K562 (cell line): ENCODE measurements around the gene STK11. TPM values are rescaled to one million over a fixed set of nuclear protein-coding genes. Genes with fewer than 3 reads are reported as not detected.

Experiments
- ATAC-seq: fragments of 200-7000 bp; cut with Tn5 transposase; 3 replicates; pipeline ENCODE4 v1.9.1; 2020; ENCODE audit warnings: moderate library complexity
- BruUV-seq: library from RNA; stranded (reverse); fragments of 400-500 nt; replicated peaks from 2 replicates; lab custom pipeline; 2021; lab: Mats Ljungman, UMichigan
- CTCF ChIA-PET: fragments of 300-600 bp; formaldehyde crosslinking; extraction: SDS; loops from one replicate; lab custom pipeline; 2021; ENCODE audit warnings: low intra/inter-chr PET ratio; lab: Yijun Ruan, JAX
- POLR2A ChIA-PET: fragments of 300-600, 350-650 bp; sonication (Branson Sonifier 250); formaldehyde crosslinking; extraction: SDS; loops from one replicate; lab custom pipeline; 2021; ENCODE audit warnings: antibody characterized with exemption, inconsistent platforms; lab: Yijun Ruan, JAX
- DNase-seq, 4 experiments: peaks; one replicate each; pipeline versions ENCODE4 v3.0.0 to v3.0.0-alpha.2; 2011 to 2018; ENCODE audit warnings: low spot score in 3 of 4, mixed read lengths in 3 of 4; ENCODE audit errors: extremely low read depth in 1 of 4
- FAIRE-seq: peaks from 2 replicates; lab custom pipeline; 2011; peaks lifted over from hg19 to GRCh38; lab: Jason Lieb, UNC
- H2AFZ ChIP-seq: 2 replicates; pipeline ENCODE4 v1.6.0; 2011; ENCODE audit warnings: low read depth, low read length, control low read depth, inconsistent platforms
- H3K27ac ChIP-seq: fragments of 200-600 bp; 3 replicates; pipeline ENCODE4 v1.8.0; 2011; ENCODE audit warnings: low read depth, mild to moderate bottlenecking, control low read depth, inconsistent platforms, low read length, moderate library complexity, mixed read lengths; ENCODE audit errors: extremely low read depth
- H3K27me3 ChIP-seq, 2 experiments: fragments of 300-600 bp in 1 of 2; 2 replicates in 1 of 2; 3 replicates in 1 of 2; pipeline versions ENCODE4 v1.6.0 to v1.8.0; 2011; ENCODE audit warnings: inconsistent platforms in 2 of 2, low read length in 2 of 2, mild to moderate bottlenecking in 1 of 2, mixed read lengths in 1 of 2, moderate library complexity in 1 of 2; ENCODE audit not compliant: control insufficient read depth in 2 of 2, insufficient read depth in 2 of 2
- H3K36me3 ChIP-seq: fragments of 300-600 bp; 3 replicates; pipeline ENCODE4 v1.8.0; 2011; ENCODE audit warnings: mild to moderate bottlenecking, low read length, inconsistent platforms; ENCODE audit not compliant: control insufficient read depth, insufficient read depth
- H3K4me1 ChIP-seq, 2 experiments: fragments of 200-600 bp in 1 of 2; replicated peaks in 1 of 2; 2 replicates in 1 of 2; 3 replicates in 1 of 2; pipeline versions ENCODE4 v1.5.1 to v1.8.0; 2011; ENCODE audit warnings: inconsistent platforms in 2 of 2, low read length in 2 of 2, mild to moderate bottlenecking in 1 of 2, mixed read lengths in 1 of 2, moderate library complexity in 1 of 2; ENCODE audit not compliant: control insufficient read depth in 2 of 2, insufficient read depth in 2 of 2
- H3K4me2 ChIP-seq: 2 replicates; pipeline ENCODE4 v1.6.1; 2011; ENCODE audit warnings: low read length, control low read depth, inconsistent platforms, mixed read lengths; ENCODE audit not compliant: insufficient read depth
- H3K4me3 ChIP-seq: fragments of 200-600 bp; sonication (generic), shearing (Covaris generic); 2 replicates; pipeline ENCODE4 v1.5.1; 2016; ENCODE audit warnings: control low read depth, inconsistent platforms
- H3K79me2 ChIP-seq: fragments of 200-600 bp; 3 replicates; pipeline ENCODE4 v1.8.0; 2011; ENCODE audit warnings: low read length, inconsistent platforms; ENCODE audit not compliant: control insufficient read depth, insufficient read depth
- H3K9ac ChIP-seq, 2 experiments: 2 replicates each; pipeline versions ENCODE4 v1.6.0 to v1.6.1; 2011; ENCODE audit warnings: low read depth in 2 of 2, low read length in 2 of 2, control low read depth in 1 of 2, inconsistent platforms in 1 of 2, mild to moderate bottlenecking in 1 of 2, mixed read lengths in 1 of 2; ENCODE audit not compliant: insufficient read depth in 1 of 2
- H3K9me1 ChIP-seq: one replicate; pipeline ENCODE4 v1.6.0; 2011; ENCODE audit warnings: inconsistent platforms, mild to moderate bottlenecking, low read length, moderate library complexity; ENCODE audit not compliant: control insufficient read depth, insufficient read depth
- H3K9me3 ChIP-seq: replicated peaks from 2 replicates; pipeline ENCODE4 v1.5.1; 2011; ENCODE audit warnings: low read depth, low read length, inconsistent platforms; ENCODE audit not compliant: control insufficient read depth, insufficient read depth
- H4K20me1 ChIP-seq: replicated peaks from 2 replicates; pipeline ENCODE4 v1.6.1; 2011; ENCODE audit warnings: low read length, inconsistent platforms, mixed read lengths; ENCODE audit not compliant: control insufficient read depth, insufficient read depth
- BHLHE40 ChIP-seq: IDR thresholded peaks from 2 replicates; pipeline ENCODE4 v1.6.1; 2011; ENCODE audit warnings: low read length, improper control_type of control experiment
- CREB1 ChIP-seq, 2 experiments: sonication (generic) in 1 of 2; formaldehyde crosslinking in 1 of 2; IDR thresholded peaks; 2 replicates each; pipeline versions ENCODE4 v1.6.1 to v1.8.0; 2012 to 2022; ENCODE audit warnings: inconsistent platforms in 1 of 2, mild to moderate bottlenecking in 1 of 2, missing genetic modification reagents in 1 of 2, moderate library complexity in 1 of 2
- DDX20 ChIP-seq: fragments of 450-650 bp; IDR thresholded peaks from 2 replicates; pipeline ENCODE4 v1.6.1; 2016; ENCODE audit warnings: missing genetic modification characterization, low read depth, mild to moderate bottlenecking, missing compliant biosample characterization, moderate library complexity
- E2F3 ChIP-seq: fragments of 250-450 bp; sonication (Bioruptor Pico); IDR thresholded peaks from 2 replicates; pipeline ENCODE4 v1.4.0; 2020; ENCODE audit warnings: mild to moderate bottlenecking
- GATAD2B ChIP-seq: fragments of 450-650 bp; IDR thresholded peaks from 2 replicates; pipeline ENCODE4 v1.6.1; 2017; ENCODE audit warnings: mild to moderate bottlenecking, borderline replicate concordance
- HDAC1 ChIP-seq, 2 experiments: fragments of 450-650 bp; IDR thresholded peaks; 2 replicates each; pipeline ENCODE4 v1.6.1; 2016 to 2017; ENCODE audit warnings: inconsistent platforms in 1 of 2, mild to moderate bottlenecking in 1 of 2, moderate library complexity in 1 of 2
- HMGN3 ChIP-seq: IDR thresholded peaks from 2 replicates; pipeline ENCODE4 v1.6.1; 2011; ENCODE audit warnings: borderline replicate concordance, low read depth, mild to moderate bottlenecking, mixed read lengths, low read length; ENCODE audit not compliant: insufficient read length; ENCODE audit errors: extremely low read depth
- ILF3 ChIP-seq: fragments of 450-650 bp; IDR thresholded peaks from 2 replicates; pipeline ENCODE4 v1.6.1; 2018; ENCODE audit warnings: antibody characterized with exemption, mild to moderate bottlenecking, moderate library complexity, borderline replicate concordance
- JUND ChIP-seq, 2 experiments: IDR thresholded peaks; 2 replicates in 1 of 2; 3 replicates in 1 of 2; pipeline ENCODE4 v1.6.1; 2011; ENCODE audit warnings: borderline replicate concordance in 2 of 2, low read depth in 2 of 2, low read length in 2 of 2, improper control_type of control experiment in 1 of 2, missing biosample characterization in 1 of 2, missing genetic modification characterization in 1 of 2, missing genetic modification reagents in 1 of 2
- KLF13 ChIP-seq: fragments of 450-650 bp; IDR thresholded peaks from 2 replicates; pipeline ENCODE4 v1.6.1; 2016; ENCODE audit warnings: missing genetic modification characterization, low read depth, mild to moderate bottlenecking, missing compliant biosample characterization, moderate library complexity, borderline replicate concordance
- NONO ChIP-seq, 2 experiments: fragments of 200-400 bp in 1 of 2; fragments of 450-650 bp in 1 of 2; formaldehyde crosslinking in 1 of 2; IDR thresholded peaks; 2 replicates each; pipeline ENCODE4 v1.6.1; 2017; ENCODE audit warnings: low read depth in 2 of 2, mild to moderate bottlenecking in 2 of 2, moderate library complexity in 2 of 2, low read length in 1 of 2
- POLR2G ChIP-seq: fragments of 200-400 bp; formaldehyde crosslinking; IDR thresholded peaks from 2 replicates; pipeline ENCODE4 v1.6.1; 2017; ENCODE audit warnings: low read depth, mild to moderate bottlenecking, antibody characterized with exemption, low read length, moderate library complexity
- SIN3B ChIP-seq: fragments of 450-650 bp; IDR thresholded peaks from 2 replicates; pipeline ENCODE4 v1.6.1; 2017; ENCODE audit warnings: low read depth, mild to moderate bottlenecking, moderate library complexity
- TARDBP ChIP-seq: fragments of 450-650 bp; IDR thresholded peaks from 2 replicates; pipeline ENCODE4 v1.6.1; 2016
- UBTF ChIP-seq, 2 experiments: IDR thresholded peaks; 2 replicates each; pipeline ENCODE4 v1.6.1; 2012; ENCODE audit warnings: improper control_type of control experiment in 2 of 2, low read depth in 2 of 2, low read length in 2 of 2, borderline replicate concordance in 1 of 2
- ZNF282 ChIP-seq: sonication (generic); formaldehyde crosslinking; IDR thresholded peaks from 2 replicates; pipeline ENCODE4 v1.8.1; 2023; ENCODE audit warnings: missing genetic modification reagents
- WGBS: fragments of 100-300 bp; shearing (Covaris generic); methylation state at CpG from one replicate; pipeline ENCODE4 v1.1.6; 2016; ENCODE audit warnings: low coverage, mixed read lengths; ENCODE audit not compliant: insufficient coverage; ENCODE audit errors: missing lambda C conversion rate; 5-methylcytosine and 5-hydroxymethylcytosine counted together
- in situ Hi-C: fragments of 300-500 bp; cut with MboI; formaldehyde crosslinking; loops from 4 replicates; pipeline ENCODE4 v1.15.0; 2018; ENCODE audit warnings: inconsistent platforms, mixed read lengths
- intact Hi-C: fragments of 100-400 bp; cut with micrococcal nuclease; formaldehyde crosslinking; loops from 2 replicates; pipeline ENCODE4 v1.14.2; 2022
- polyA plus RNA-seq, 8 experiments: library from polyadenylated mRNA; depleted of rRNA in 4 of 8; stranded (reverse) in 5 of 8; unstranded in 3 of 8; fragments of >200 nt; fragmentation: Nextera tagmentation in 2 of 8; fragmentation: Illumina TruSeq in 1 of 8; extraction: Ambion mirVana in 2 of 8; extraction: Trizol in 1 of 8; gene quantifications; 2 replicates each; pipeline versions ENCODE4 v1.2.1 to v1.2.3, GENCODE V29; 2011 to 2014; ENCODE audit warnings: inconsistent platforms in 1 of 8, missing spikeins in 1 of 8
- total RNA-seq, 7 experiments: library from RNA; depleted of rRNA in 6 of 7; stranded (reverse); fragments of >200 nt in 6 of 7; fragmentation: Illumina TruSeq in 2 of 7; extraction: Trizol in 2 of 7; gene quantifications; 2 replicates each; pipeline versions ENCODE4 v1.2.1 to v1.2.3, GENCODE V29; 2011 to 2021; ENCODE audit warnings: low replicate concordance in 1 of 7
- TF ChIP-seq, protein P1 (sequence below): sonication (generic); formaldehyde crosslinking; IDR thresholded peaks from 2 replicates; pipeline ENCODE4 v1.8.0; 2022; ENCODE audit warnings: mild to moderate bottlenecking, missing genetic modification reagents

Gene STK11
- total and polyA plus RNA-seq, 9 of the 15 experiments (the other 6 are each of a cell fraction or from before 2014, with no cell fraction given): 0.15 to 96.5 (median 31.7) TPM

GRCh38 chr19:1266916-1267476 lies 61.4 kb downstream of the STK11 start:
- CTCF ChIA-PET: interaction anchor here (1.3 to 3.3 kb wide), 3 partner anchors 14 to 23 kb away, joined by 5 to 51 read pairs (median 11); partner anchors contain the start of gene MIDN
- TF ChIP-seq POLR2G (peak; percentile 70), E2F3 (CRISPR knock-in tag) (0 out of 2 replicates have a peak, but pooled peaks have one; percentile 33), CREB1 (IDR thresholded peaks at IDR 0.05) (no peak), CREB1 (CRISPR knock-in tag; IDR thresholded peaks at IDR 0.05) (no peak), KLF13 (tag) (0 out of 2 replicates have a peak, but pooled peaks have one; percentile 29), HMGN3 (peak; percentile 48), ZNF282 (CRISPR knock-in tag) (0 out of 2 replicates have a peak, but pooled peaks have one; percentile 41), SIN3B (peak; percentile 71; the same call in 1 of the 2 replicates), JUND (IDR thresholded peaks at IDR 0.05; ENCODE audit: borderline replicate concordance, low read depth, low read length) (peak; percentile 28; the same call in 1 of the 2 replicates), JUND (tag; IDR thresholded peaks at IDR 0.05; ENCODE audit: borderline replicate concordance, low read depth, low read length) (no peak; the same call in 2 of the 3 replicates), UBTF (IDR thresholded peaks at IDR 0.05; ENCODE audit: borderline replicate concordance in 1 of 2, low read depth in 2 of 2, low read length in 2 of 2) (0 out of 4 replicates have a peak, but pooled peaks of 1 of the 2 experiments have one; percentile 29), TARDBP (peak; percentile 82; the same call in 1 of the 2 replicates), BHLHE40 (0 out of 2 replicates have a peak, but pooled peaks have one; percentile 4), GATAD2B (peak; percentile 100), ILF3 (peak; percentile 88; the same call in 1 of the 2 replicates), NONO (IDR thresholded peaks at IDR 0.05; ENCODE audit: low read depth in 2 of 2, low read length in 1 of 2) (peak in 1 of 2 experiments; percentile 68; a peak in 1 of 4 replicates), DDX20 (tag) (no peak), HDAC1 (IDR thresholded peaks at IDR 0.05) (peak in 1 of 2 experiments; percentile 13; a peak in 2 of 4 replicates)
- TF ChIP-seq, protein P1, sequence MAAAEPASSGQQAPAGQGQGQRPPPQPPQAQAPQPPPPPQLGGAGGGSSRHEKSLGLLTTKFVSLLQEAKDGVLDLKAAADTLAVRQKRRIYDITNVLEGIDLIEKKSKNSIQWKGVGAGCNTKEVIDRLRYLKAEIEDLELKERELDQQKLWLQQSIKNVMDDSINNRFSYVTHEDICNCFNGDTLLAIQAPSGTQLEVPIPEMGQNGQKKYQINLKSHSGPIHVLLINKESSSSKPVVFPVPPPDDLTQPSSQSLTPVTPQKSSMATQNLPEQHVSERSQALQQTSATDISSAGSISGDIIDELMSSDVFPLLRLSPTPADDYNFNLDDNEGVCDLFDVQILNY (CRISPR knock-in tag): peak; percentile 78; the same call in 1 of the 2 replicates

More at GRCh38 chr19:1266916-1267476, 61.4 kb downstream of the STK11 start:
- Histone ChIP-seq H3K9me1 (no peaks in the 10 kb centered on the region), H3K9ac (peak overlapping the region; percentile 48 to 92), H3K27me3 (no peaks in the 10 kb centered on the region), H3K4me1 (peaks cover 59 to 94% of the 10 kb centered on the region in 2 experiments), H4K20me1 (peaks cover 22% of the 10 kb centered on the region), H3K4me3 (peak overlapping the region; percentile 59), H2AFZ (peak overlapping the region; percentile 73), H3K36me3 (peaks cover 23% of the 10 kb centered on the region; the same call in 2 of the 3 replicates), H3K79me2 (peaks cover 32% of the 10 kb centered on the region), H3K9me3 (no peaks in the 10 kb centered on the region), H3K27ac (peak overlapping the region; percentile 69), H3K4me2 (peak overlapping the region; percentile 83)
- in situ Hi-C loops: no loop called here
- peak; percentile 40 for FAIRE-seq
- peak; percentile 48 for ATAC-seq
- POLR2A ChIA-PET: interaction anchor here (0.5 to 3.0 kb wide), 11 partner anchors 8 to 130 kb away, joined by 3 to 90 read pairs (median 6); partner anchors contain the start of genes ATP5F1D and FAM174C
- intact Hi-C loops: loop anchor here (1.0 kb wide), 2 partner anchors 18 to 23 kb away; no protein-coding TSS in a partner anchor
- WGBS: 2% methylated on average over 36 of the region's 59 CpGs
- peak in 3 of 4 experiments; percentile 41 to 82 (median 71) for DNase-seq
- BruUV-seq: no TSS peak
